Muscle layer of duodenum (tissue), 2 donors: Measurements from ENCODE around the gene KRTAP4-8.
"Not testable (repeated sequence)": the region's sequence is repeated elsewhere in the genome, so short reads cannot be mapped to it uniquely, and the experiment has no call there.

Source experiments
- H3K27ac ChIP-seq: one replicate; pipeline ENCODE4 v1.7.0; 2013; ENCODE audit warnings: mild to moderate bottlenecking, low read length
- H3K27me3 ChIP-seq: one replicate; pipeline ENCODE4 v1.7.0; 2013; ENCODE audit warnings: low read depth, mild to moderate bottlenecking, control low read depth, low read length
- H3K36me3 ChIP-seq, 2 donors: one replicate each; pipeline ENCODE4 v1.7.0; 2013; ENCODE audit warnings: low read length in 2 of 2, control low read depth in 1 of 2, mild to moderate bottlenecking in 1 of 2; ENCODE audit not compliant: insufficient read depth in 2 of 2, control insufficient read depth in 1 of 2
- H3K4me1 ChIP-seq, 2 donors: one replicate each; pipeline ENCODE4 v1.7.0; 2013; ENCODE audit warnings: low read length in 2 of 2, mild to moderate bottlenecking in 2 of 2, control low read depth in 1 of 2, moderate library complexity in 1 of 2; ENCODE audit not compliant: insufficient read depth in 2 of 2, control insufficient read depth in 1 of 2
- H3K4me3 ChIP-seq, 2 donors: one replicate each; pipeline ENCODE4 v1.7.0; 2013; ENCODE audit warnings: low read length in 2 of 2, low read depth in 1 of 2, mild to moderate bottlenecking in 1 of 2
- H3K9me3 ChIP-seq, 2 donors: one replicate each; pipeline ENCODE4 v1.7.0; 2013; ENCODE audit warnings: low read length in 2 of 2, control low read depth in 1 of 2, mild to moderate bottlenecking in 1 of 2; ENCODE audit not compliant: control insufficient read depth in 1 of 2
- donor health status: healthy.

Gene KRTAP4-8

GRCh38 chr17:41105347-41105746 is 7.4 kb upstream of the KRTAP4-8 start, which contains the start of gene KRTAP4-9:
Gene KRTAP4-9, plus strand, starts transcription at chr17:41105389. Its CDS starts 0 bp downstream, at chr17:41105389.
- not testable (repeated sequence) for H3K4me1 ChIP-seq, H3K9me3 ChIP-seq, H3K36me3 ChIP-seq, H3K4me3 ChIP-seq, H3K27me3 ChIP-seq, H3K27ac ChIP-seq

- H3K27me3 ChIP-seq, H3K27ac ChIP-seq, H3K4me3 ChIP-seq, H3K36me3 ChIP-seq, H3K4me1 ChIP-seq, H3K9me3 ChIP-seq: not testable (repeated sequence)
Observed at GRCh38 chr17:41104386-41105038, 6.6 kb upstream of the KRTAP4-8 start.

- Histone ChIP-seq H3K9me3 (no peaks in the 10 kb centered on the region), H3K27me3 (no peaks in the 10 kb centered on the region), H3K4me3 (no peak overlapping the region), H3K4me1 (no peaks in the 10 kb centered on the region), H3K27ac (no peak overlapping the region), H3K36me3 (no peaks in the 10 kb centered on the region)
Observed at GRCh38 chr17:41103896-41104295, 6.0 kb upstream of the KRTAP4-8 start.

GRCh38 chr17:41101586-41102259 is 3.8 kb upstream of the KRTAP4-8 start, which contains the start of gene KRTAP4-16:
Gene KRTAP4-16, minus strand, starts transcription at chr17:41102209. Its CDS starts 0 bp downstream, at chr17:41102209.
- H3K4me3 ChIP-seq = no peak within 1 kb of the TSS
- H3K27ac ChIP-seq = no peak within 1 kb of the TSS
- no peaks in the 10 kb centered on the region for H3K4me1 ChIP-seq
- no peaks in the 10 kb centered on the region for H3K27me3 ChIP-seq
- H3K9me3 ChIP-seq = no peaks in the 10 kb centered on the region
- no peaks in the 10 kb centered on the region for H3K36me3 ChIP-seq

- not testable (repeated sequence) for H3K36me3 ChIP-seq, H3K4me1 ChIP-seq, H3K4me3 ChIP-seq
Observed at GRCh38 chr17:41099682-41100480, 1.9 kb upstream of the KRTAP4-8 start.

GRCh38 chr17:41098481-41098880 is 539 bp upstream of the KRTAP4-8 start:
- no peaks in the 10 kb centered on the region for H3K36me3 ChIP-seq
- no peak overlapping the region for H3K4me3 ChIP-seq
- H3K27me3 ChIP-seq = no peaks in the 10 kb centered on the region
- H3K4me1 ChIP-seq = no peaks in the 10 kb centered on the region
- H3K27ac ChIP-seq = no peak overlapping the region
- no peaks in the 10 kb centered on the region for H3K9me3 ChIP-seq

More at GRCh38 chr17:41099682-41100480, 1.9 kb upstream of the KRTAP4-8 start:
- H3K9me3 ChIP-seq, H3K27me3 ChIP-seq, H3K27ac ChIP-seq: not testable (repeated sequence)

GRCh38 chr17:41096055-41096454 is 1.9 kb downstream of the KRTAP4-8 start:
- H3K27ac ChIP-seq = no peak overlapping the region
- no peaks in the 10 kb centered on the region for H3K27me3 ChIP-seq
- no peaks in the 10 kb centered on the region for H3K9me3 ChIP-seq
- no peaks in the 10 kb centered on the region for H3K36me3 ChIP-seq
- no peak overlapping the region for H3K4me3 ChIP-seq
- no peaks in the 10 kb centered on the region for H3K4me1 ChIP-seq

GRCh38 chr17:41088760-41089352 is 9.1 kb downstream of the KRTAP4-8 start:
- not testable (repeated sequence) for H3K4me3 ChIP-seq, H3K36me3 ChIP-seq, H3K27me3 ChIP-seq, H3K4me1 ChIP-seq, H3K9me3 ChIP-seq, H3K27ac ChIP-seq

- not testable (repeated sequence) for H3K9me3 ChIP-seq, H3K27me3 ChIP-seq, H3K36me3 ChIP-seq, H3K4me3 ChIP-seq, H3K4me1 ChIP-seq, H3K27ac ChIP-seq
Observed at GRCh38 chr17:41084100-41084856, 13.7 kb downstream of the KRTAP4-8 start, which contains the start of gene KRTAP4-7. Gene KRTAP4-7, plus strand, starts transcription at chr17:41084150. Its CDS starts 57 bp downstream, at chr17:41084207.

GRCh38 chr17:41083427-41083826 is 14.5 kb downstream of the KRTAP4-8 start:
- H3K36me3 ChIP-seq, H3K4me3 ChIP-seq, H3K4me1 ChIP-seq, H3K27me3 ChIP-seq, H3K9me3 ChIP-seq, H3K27ac ChIP-seq: not testable (repeated sequence)
